8988T (cell line): ENCODE results near the gene CCL17.
A peak's percentile ranks its signal among the peaks of the same experiment; 100 is the strongest.

ENCODE experiments used
- DNase-seq: peaks from one replicate; pipeline ENCODE4 v3.0.0; 2011

The CCL17 gene

DNA sequence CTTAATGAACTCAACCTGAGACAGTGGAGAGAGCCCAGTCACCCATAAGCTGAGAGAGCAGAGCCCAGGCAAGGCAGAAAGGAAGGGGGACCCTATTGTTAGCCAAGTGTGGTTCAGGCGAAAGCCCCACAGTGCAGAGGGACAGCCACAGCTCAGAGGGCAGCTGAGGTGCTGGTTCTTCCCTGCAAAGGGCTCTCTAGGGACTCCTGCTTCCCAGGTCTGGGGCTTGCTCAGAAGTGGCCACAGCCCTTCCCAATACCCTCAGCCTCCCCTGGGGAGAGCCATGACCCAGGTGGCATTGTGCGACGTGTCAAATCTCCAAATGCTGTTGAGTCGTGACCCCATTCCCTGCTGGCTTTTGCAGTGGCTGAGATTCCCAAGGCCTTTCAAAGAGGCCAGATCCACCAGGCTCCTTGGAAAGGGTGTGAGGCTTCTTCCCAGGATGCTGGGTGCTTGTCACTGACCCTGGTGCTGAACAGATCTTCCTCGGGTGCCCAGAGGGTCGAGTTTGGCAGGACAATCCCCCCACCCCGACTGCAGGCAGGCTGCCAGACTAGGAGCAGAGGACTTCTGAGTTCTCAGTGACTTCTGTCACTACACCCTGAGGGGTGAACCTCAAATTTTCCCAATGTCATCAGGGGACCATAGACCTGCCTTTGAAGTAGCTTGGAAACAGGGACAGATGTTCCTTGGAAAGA, 2.5 kb upstream of the CCL17 start:
- no peak for DNase-seq

DNA sequence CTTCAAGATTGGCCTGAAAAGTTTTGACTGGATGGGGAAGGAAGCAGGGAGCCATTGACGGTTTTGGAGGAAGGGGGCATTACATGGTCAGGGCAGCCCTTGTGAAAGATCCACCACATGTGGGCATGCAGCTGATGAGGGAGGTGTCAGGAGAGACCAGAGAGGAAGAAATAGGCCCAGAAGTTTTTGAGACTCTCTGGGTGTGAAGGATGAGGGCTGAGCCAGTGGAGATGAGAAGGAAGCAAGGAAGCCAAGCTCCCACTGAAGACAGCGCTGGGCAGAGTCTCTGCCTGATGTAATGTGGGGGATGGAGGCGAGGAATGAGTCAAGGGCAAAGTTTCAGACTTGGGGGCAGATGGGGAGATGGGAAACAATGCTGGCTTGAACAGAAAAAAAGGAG, 530 bp downstream of the CCL17 start:
- no peak for DNase-seq

GRCh38 chr16:57406881-57407280, 2.3 kb downstream of the CCL17 start:
- no peak for DNase-seq

DNA sequence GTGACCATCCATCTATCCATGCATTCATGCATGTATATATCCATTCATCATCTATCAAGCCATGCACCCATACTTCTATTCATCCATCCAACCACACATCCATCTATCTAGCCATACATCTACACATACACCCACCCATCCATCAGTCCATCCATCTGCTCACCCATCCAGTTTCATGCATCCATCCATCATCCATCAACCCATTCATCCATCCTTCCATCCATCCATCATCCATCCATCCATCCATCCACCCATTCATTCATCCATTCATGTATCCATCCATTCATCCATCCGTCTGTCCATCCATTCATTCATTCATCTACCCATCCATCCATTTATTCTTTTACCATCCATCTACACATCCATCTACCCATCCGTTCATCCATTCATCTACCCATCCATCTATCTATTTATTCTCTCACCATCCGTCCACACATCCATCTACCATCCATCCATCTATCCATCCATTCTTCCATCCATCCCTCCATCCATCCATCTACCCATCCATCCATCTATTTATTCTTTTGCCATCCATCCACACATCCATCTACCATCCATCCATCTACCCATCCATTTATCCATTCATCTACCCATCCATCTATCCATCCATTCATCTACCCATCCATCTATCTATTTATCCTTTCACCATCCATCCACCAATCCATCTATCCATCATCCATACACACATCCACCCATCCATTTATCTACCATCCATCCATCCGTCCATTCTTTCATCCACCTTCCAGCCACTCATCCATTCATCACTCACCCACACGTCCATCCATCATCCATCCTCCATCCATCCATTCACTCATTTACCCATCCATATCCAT, 3.2 kb downstream of the CCL17 start:
- DNase-seq, result no peak

DNA sequence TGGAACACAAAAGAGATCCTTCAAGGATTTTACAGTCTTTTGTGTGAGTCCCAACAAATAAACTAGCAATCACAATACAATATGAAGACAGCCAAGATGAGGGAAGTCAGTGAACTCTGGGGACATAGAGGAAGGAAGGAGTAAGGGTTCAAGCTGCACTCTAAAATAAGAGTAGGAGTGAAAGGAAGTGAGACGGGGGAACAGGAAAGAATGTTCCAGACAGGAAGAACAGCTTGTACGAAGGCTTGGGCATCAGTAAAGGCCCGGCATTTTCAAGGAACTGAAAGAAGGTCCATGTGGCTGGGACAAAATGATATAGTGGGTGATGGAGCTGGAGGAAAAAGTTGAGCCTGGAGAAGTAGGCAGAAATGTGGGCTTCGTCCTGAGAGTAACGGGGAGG, 4.5 kb downstream of the CCL17 start:
- no peak for DNase-seq

DNA sequence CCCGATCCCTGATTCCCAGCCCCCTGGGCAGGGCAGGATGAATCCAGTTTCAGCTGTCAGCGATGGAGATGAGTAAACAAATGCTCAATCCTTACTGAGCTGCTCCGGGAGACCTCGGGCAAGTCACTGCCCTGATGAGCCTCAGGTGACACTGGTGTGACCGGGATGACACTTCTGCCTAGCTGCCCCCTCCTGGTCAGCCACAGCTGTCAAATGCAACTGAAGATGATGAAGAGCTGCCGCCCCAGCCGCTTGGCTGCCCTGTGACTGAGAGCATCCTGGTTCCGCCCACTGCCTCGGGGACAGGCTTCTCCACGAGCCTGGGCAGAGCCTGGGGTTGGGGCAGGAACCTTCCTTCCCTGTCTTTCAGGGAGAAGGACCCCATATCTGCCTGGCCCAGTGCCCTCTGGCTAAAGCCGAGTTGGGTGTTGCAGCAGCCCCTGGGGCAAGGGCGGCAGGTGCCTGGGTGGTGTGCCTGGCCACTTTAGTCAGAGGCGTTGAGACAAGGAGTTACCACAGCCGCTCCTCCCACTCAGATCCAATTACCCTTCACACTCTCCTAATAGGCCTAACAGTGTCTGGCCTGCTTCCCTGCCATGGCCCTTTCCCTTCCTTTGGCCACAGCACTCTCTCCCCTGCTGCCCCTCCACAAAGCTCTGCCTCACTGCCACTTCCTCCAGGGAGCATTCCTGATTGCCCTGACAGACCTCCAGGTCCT, 5.5 kb downstream of the CCL17 start:
- DNase-seq, result no peak

- no peak for DNase-seq
Measured at GRCh38 chr16:57411362-57411976, 6.9 kb downstream of the CCL17 start.

DNA sequence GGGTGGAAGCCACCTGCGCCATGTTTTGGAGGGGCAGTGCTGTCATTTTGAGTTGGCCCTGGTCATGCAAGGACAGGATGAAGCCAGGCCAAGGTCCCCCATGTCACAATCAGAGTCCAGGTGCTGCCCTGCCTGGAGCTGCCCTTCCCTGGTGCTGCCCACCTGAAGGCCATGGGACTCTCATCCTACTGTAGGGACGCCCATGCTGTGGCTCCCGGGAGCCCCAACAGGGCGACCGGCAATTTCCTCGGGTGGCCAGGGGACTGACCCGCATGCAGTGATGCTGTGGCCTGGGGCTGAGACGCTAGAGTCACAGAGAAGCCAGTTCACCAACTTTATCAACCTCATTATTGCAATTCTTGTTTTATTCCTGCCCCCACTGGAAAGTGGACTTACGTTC, 8.0 kb downstream of the CCL17 start:
- DNase-seq, result no peak

DNA sequence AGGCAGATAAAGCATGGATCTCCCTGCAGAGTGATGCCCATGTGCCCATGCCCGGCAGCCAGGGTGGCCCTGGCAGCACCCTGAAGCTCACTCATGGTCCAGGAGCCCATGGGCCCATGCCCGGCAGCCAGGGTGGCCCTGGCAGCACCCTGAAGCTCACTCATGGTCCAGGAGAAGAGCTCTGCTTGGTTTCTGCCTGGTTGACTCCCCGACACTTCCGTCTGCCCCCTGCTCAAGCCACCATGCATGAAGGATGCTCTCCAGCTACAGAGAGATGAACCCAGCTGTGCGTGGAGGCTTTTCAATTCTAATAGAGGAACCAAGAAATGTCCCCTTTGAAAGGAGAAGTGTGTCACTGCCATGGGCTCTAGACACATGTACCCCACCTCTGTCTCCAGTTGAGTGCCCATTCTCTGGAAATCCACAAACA, 8.7 kb downstream of the CCL17 start:
- no peak for DNase-seq

DNA sequence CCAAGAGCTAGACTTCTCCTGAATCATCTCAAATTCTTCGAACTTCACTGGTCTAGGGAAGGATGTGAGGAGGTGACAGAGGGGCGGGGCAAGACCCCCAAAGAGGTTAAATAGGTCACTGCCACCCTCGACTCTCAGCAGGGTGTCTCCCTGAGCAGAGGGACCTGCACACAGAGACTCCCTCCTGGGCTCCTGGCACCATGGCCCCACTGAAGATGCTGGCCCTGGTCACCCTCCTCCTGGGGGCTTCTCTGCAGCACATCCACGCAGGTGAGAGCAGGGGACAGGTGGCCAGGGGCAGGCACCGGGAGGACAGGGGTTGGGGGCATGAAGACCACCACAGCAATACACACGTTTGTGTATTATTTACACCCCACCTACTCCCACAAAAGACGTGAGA, 9.2 kb downstream of the CCL17 start:
- no peak for DNase-seq

DNA sequence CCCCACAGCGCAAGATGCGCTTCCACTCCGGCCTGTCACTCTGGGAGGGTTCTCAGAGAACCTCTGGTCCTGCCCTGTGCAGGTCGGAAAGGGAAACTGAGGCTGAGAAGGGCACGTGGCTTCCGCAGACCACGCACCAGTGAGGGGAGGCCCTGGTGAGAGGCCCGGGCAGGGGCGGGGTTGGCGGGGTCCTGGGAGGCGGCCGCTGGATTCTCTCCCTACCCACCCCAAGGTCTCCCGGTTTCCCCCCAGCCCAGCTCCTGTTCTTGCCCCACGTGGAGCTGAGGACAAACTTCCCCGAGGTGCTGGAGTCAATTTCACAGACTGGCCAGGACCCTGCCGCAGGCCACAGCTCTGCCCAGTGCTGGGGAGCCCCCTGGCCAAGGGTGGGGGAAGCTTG, 11.5 kb downstream of the CCL17 start:
- no peak for DNase-seq

DNA sequence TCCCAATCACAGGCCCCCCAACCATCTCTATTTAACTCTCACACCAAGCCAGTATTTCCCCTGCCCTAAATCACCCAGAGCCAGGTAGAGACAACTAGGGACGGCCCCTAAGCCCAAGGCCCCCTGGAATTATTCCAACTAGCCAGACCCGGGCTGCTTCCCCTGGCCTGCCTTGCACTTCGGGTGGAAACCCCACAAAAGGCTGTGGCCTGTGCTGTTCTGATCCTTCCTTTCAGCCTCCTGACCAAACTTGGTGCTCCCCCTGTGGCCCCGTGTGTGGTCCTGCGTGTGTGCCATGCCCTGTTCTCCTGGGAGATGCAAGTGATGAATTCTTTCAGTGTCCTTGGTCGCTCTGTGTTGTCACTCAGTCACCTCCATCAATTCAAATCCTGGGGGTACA, 14.9 kb downstream of the CCL17 start:
- no peak for DNase-seq

DNA sequence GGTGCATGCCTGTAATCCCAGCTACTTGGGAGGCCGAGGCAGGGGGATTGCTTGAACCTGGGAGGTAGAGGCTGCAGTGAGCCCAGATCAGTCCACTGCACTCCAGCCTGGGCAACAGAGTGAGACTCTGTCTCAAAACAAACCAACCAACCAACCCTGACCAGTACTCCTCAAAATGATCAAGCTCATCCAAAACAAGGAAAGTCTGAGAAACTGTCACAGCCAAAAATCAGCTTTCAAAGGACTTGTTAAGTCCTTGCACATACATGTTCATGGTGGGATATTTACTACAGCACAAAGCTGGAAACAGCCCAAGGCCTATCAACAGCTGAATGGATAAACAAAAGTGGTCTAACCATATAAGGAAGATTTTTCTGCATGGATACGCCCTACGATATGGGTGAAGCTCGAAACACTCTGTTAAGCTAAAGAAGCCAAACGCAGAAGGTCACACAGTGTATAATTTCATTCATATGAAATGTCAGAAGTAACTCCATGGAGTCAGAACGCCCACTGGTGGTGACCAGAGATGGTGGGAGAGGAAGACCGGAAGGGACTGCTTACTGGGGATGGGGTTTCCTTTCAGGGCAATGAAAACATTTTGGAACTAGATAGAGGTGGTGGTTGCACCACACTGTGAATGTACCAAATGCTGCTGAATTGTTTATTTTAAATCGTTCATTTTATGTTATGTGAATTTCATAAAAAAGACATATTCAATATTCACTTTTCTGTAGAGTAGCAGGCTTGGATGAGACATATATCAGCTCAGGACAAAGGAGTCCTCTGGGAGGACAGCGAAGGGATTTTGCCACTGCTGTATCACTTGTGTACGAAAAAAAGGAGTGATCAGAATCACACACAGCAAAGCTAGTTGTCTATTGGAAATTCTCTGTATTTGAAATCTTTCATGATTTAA, 17.7 kb downstream of the CCL17 start:
- peak; percentile 59 for DNase-seq

DNA sequence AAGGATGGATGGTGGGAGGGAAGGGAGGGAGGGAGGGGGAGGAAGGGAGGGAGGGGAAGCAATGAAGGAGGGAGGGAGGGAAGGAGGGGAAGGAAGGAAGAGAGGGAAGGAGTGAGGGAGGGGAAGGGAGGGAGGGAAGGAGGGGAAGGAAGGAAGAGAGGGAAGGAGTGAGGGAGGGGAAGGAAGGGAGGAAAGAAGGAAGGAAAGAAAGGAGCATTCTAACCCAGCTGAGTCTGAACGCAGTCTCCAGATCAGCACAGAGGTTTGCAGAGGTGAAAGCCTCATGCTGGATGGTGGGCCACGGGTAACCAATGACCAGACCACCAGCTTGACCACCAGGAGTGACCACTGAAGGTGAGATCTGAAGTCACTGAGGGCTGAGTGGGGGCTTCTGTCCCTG, 18.6 kb downstream of the CCL17 start:
- DNase-seq, result no peak

GRCh38 chr16:57424583-57424982, 20.0 kb downstream of the CCL17 start:
- no peak for DNase-seq

GRCh38 chr16:57426356-57426755, 21.8 kb downstream of the CCL17 start:
- no peak for DNase-seq

DNA sequence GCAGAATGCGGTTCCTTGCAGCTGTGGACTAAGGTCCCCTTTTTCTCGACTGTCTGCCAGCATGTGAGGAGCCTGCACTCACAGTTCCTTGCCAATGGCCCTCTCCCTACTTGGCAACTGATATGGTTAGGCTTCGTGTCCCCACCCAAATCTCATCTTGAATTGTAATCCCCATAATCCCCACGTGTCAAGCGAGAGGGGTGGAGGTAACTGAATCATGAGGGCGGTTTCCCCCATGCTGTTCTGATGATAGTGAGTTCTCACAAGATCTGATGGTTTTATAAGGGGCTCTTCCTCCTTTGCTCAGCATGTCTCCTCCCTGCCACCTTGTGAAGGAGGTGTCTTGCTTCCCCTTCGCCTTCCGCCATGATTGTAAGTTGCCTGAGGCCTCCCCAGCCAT, 22.7 kb downstream of the CCL17 start:
- DNase-seq, result no peak

- DNase-seq, result no peak
Measured at GRCh38 chr16:57427824-57428223, 23.3 kb downstream of the CCL17 start.

DNA sequence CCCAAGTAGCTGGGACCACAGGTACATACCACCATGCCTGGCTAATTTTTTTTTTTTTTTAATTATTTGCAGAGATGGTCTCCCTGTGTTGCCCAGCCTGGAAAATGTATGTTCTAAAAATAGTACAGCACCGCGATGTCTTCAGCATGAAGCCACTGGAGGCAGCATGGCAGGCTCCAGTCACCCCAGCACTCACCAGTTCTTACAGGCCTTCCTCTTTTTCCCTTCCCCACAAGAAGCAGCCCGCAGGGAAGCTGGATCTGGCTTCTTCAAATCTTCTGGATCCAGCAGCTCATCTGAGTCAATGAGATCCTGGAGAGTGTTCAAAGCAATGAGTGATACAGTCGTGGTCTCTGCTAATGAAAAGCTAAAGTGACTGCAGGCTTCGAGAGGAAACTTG, 26.4 kb downstream of the CCL17 start:
- no peak for DNase-seq

GRCh38 chr16:57432505-57432904, 27.9 kb downstream of the CCL17 start:
- no peak for DNase-seq

DNA sequence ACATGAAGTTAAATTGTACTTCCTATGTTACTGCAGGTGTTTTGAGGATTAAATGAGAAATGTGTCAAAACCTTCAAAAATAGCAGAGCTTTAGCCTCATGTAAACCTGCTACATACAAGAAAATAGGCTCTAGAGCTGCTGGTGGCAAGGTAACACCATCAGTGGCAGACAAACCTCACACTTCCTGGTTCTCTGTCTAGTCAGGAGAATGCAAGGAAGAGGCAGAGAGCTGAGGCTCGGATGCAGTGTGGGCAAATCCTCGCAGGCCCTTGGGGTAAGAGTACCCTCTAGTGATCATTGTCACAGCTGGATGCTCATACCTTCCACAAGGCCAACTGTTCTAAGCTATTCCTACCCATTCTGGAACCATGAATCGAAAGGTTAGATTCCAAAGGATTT, 28.4 kb downstream of the CCL17 start:
- no peak for DNase-seq

GRCh38 chr16:57434003-57434402, 29.4 kb downstream of the CCL17 start:
- no peak for DNase-seq
